Measurements from ENCODE around the gene IQGAP2.

Gene IQGAP2

GRCh38 chr5:76482984-76483383, 79.9 kb downstream of the IQGAP2 start:
- TF ChIP-seq GATA2 (IDR thresholded peaks at IDR 0.05; ENCODE audit: low read depth, low read length), result no peak
- TF ChIP-seq GATA3 (IDR thresholded peaks at IDR 0.05; ENCODE audit: low read depth, low read length), result no peak

DNA sequence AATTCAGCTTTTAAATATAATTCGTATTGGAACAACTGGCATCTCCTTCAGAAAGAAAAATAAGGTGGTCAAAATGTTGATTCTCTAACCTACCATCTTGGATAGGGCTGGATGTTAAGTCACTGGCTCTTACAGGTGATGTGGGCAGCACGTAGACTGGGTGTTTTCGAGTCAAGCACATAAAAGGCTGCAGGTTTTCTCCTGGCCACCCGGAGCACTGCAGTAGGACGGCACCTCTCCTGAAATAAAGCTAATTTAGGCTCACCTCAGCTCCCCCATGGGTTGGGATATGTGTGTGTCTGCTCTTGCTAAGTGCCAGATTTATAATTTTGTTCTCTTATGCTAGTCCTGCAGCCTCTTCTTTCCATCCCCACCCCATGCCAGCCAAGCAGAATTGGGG, 80.3 kb downstream of the IQGAP2 start:
- TF ChIP-seq GATA2 (IDR thresholded peaks at IDR 0.05; ENCODE audit: low read depth, low read length) (no peak), GATA3 (IDR thresholded peaks at IDR 0.05; ENCODE audit: low read depth, low read length) (no peak)

GRCh38 chr5:76483881-76484280, 80.8 kb downstream of the IQGAP2 start:
- TF ChIP-seq GATA2 (IDR thresholded peaks at IDR 0.05; ENCODE audit: low read depth, low read length), result no peak
- no peak for TF ChIP-seq GATA3 (IDR thresholded peaks at IDR 0.05; ENCODE audit: low read depth, low read length)

DNA sequence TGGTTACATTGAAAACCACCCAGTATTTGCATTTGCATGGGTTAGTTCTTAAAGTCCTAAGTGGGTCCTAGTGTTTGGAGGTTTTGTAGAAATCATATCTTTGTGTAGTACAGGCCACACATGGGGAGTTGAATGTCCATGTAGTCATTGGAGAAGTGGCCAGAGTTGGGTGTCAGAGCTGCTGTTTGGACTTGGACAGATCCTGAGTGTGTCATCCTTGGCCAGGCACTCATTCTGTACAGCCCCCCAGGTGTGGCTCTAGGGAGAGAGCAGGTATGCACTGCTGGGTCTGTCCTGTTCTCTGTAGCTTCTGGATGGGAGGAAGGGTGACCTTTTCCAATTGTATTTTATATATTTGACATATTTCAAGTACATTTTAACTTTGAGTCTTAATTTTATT, 82.4 kb downstream of the IQGAP2 start:
- TF ChIP-seq GATA2 (IDR thresholded peaks at IDR 0.05; ENCODE audit: low read depth, low read length), result no peak
- no peak for TF ChIP-seq GATA3 (IDR thresholded peaks at IDR 0.05; ENCODE audit: low read depth, low read length)

DNA sequence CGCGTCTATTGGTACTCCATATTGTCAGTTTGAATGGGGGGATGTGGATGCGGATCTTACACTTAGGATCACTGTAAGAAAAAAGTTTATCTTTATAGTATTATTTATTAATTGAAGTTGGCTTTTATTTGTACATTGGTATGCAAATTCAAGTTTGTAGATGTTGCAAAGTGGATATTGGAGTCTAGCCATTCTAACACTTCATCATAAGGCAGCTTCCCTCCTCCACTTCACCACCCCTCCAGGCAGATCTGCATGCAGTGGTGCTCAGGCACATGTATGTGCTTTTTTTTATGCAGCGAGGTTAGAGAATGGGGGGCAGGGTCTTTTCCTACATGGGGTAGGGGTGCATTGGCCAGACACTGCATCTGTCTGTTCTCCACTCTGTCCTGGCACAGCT, 84.3 kb downstream of the IQGAP2 start:
- TF ChIP-seq GATA3 (IDR thresholded peaks at IDR 0.05; ENCODE audit: low read depth, low read length), result no peak
- no peak for TF ChIP-seq GATA2 (IDR thresholded peaks at IDR 0.05; ENCODE audit: low read depth, low read length)

DNA sequence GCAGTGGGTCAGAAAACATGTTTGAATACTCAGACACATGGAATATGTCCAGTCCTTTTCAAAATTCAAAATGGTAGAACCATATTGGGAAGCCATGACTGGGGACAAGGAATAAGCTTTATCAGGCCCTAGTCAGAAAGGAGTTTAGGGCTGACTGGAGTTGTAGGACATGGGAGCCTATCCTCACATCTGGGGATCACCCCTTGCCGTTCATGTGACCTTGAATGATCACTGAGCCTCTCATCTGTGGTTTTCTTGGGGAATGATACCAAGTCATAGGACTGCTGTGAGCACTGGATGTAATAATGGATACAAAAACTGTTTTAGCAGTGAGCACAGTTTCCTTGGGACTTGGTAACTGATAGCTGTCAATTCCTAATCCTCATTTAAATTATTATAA, 84.7 kb downstream of the IQGAP2 start:
- no peak for TF ChIP-seq GATA3 (IDR thresholded peaks at IDR 0.05; ENCODE audit: low read depth, low read length)

- TF ChIP-seq GATA2 (IDR thresholded peaks at IDR 0.05; ENCODE audit: low read depth, low read length) (no peak), GATA3 (IDR thresholded peaks at IDR 0.05; ENCODE audit: low read depth, low read length) (no peak)
Observed at GRCh38 chr5:76488969-76489368, 85.9 kb downstream of the IQGAP2 start.

DNA sequence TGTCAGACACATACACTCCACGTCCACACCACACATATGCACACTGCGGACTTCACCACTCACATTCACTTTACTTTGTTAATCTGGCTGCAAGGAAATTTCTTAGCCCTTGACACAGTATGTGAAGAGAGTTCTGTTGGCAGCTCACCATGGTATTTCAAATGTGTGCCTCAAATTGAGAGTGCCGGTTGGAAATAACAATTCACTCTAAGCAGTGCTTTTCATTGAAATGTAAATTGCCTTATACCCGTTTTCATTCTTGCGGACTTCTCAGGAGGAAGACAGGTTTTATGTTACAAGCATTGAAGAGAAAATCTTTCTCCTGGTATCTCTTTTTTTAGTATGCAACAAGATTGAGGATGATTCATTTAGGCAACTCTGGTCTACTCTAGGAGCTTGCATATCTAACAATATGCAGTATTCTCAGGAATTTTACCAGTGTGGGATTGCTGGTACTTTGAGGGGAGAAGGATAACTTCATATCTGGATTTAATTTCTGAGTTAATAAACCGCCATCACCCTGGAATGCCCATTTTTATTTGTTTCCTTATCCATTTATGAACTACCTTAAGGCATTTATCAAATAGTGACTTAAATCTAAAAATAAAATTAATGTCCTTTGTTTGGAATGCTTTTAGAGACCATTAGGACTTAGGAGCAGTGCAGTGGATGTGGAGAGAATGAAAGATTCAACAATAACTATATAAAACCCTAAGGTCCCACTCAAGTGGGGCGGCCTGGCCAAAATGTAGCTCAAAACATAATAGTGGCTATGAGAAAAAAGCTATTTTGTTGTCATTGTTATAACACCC, 87.0 kb downstream of the IQGAP2 start:
- no peak for TF ChIP-seq GATA2 (IDR thresholded peaks at IDR 0.05; ENCODE audit: low read depth, low read length)
- TF ChIP-seq GATA3 (IDR thresholded peaks at IDR 0.05; ENCODE audit: low read depth, low read length), result no peak

- no peak for TF ChIP-seq GATA3 (IDR thresholded peaks at IDR 0.05; ENCODE audit: low read depth, low read length)
- no peak for TF ChIP-seq GATA2 (IDR thresholded peaks at IDR 0.05; ENCODE audit: low read depth, low read length)
Observed at GRCh38 chr5:76490960-76491359, 87.9 kb downstream of the IQGAP2 start.

- TF ChIP-seq GATA3 (IDR thresholded peaks at IDR 0.05; ENCODE audit: low read depth, low read length) (no peak), GATA2 (IDR thresholded peaks at IDR 0.05; ENCODE audit: low read depth, low read length) (no peak)
Observed at GRCh38 chr5:76492819-76493189, 89.7 kb downstream of the IQGAP2 start.

DNA sequence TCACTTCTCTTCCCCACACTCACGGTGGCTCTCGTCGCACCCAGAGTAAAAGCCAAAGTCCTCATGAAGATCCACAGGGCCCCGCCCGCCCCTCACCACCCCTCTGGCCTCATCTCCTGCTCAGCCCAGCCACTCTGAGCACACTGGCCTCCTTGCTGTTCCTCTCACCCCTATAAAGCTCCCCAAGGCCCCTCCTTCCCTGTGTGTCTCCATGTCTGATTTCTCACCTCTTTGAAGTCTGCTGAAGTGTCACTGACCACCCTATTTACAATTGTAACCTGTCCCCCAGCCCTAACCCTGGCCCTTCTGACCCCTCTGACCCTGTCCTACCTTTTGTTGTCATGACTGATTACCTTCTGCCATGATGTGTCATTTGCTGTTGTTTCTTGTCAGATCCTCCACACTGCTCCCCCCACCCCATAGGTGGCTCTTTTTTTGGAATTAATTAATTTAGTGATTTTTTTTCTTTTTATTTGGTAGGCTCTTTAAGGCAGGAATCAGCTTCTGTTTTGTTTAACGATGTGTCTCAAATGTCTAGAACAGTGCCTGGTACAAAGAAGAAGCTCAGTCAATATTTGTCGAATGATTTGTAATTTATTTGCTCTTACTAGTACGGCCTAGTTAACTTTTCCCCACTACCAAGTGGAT, 90.2 kb downstream of the IQGAP2 start:
- TF ChIP-seq GATA3 (IDR thresholded peaks at IDR 0.05; ENCODE audit: low read depth, low read length), result no peak
- TF ChIP-seq GATA2 (IDR thresholded peaks at IDR 0.05; ENCODE audit: low read depth, low read length), result no peak

DNA sequence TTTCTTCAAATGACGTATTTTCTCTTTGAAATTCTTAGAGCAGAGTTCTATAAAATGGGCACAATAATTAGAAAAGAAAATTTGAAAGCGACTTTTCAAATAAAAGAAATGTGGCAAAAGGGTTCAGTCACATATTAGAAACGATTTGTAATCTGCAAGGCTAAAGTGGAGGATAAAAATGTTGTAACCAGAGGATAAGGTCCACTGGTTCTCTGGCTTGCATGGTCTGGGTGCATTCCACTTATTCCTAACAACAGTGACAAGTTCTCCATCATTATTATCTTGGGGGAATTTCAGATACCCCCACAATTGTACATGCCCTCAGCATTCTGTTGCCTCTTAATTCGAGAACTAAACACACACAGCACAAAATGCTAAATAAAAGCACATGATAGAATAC, 91.1 kb downstream of the IQGAP2 start:
- TF ChIP-seq GATA3 (IDR thresholded peaks at IDR 0.05; ENCODE audit: low read depth, low read length), result no peak
- no peak for TF ChIP-seq GATA2 (IDR thresholded peaks at IDR 0.05; ENCODE audit: low read depth, low read length)

DNA sequence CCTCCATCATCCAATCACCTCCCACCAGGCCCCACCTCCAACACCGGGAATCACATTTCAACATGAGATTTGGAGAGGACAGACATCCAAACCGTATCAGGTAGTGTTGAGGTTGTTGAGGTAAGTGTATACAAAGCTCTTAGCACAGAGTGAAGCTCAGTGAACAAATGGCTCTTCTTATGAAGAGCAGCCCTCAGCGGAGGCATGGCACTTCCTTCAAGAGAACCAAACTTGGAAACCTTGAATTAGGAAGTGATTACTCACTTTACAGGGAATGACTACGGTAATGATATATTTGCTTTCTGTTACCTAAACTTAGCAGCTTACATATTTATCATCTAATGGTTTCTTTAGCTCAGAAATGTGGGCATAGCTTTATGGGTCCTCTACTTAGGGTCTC, 92.8 kb downstream of the IQGAP2 start:
- TF ChIP-seq GATA3 (IDR thresholded peaks at IDR 0.05; ENCODE audit: low read depth, low read length) (no peak), GATA2 (IDR thresholded peaks at IDR 0.05; ENCODE audit: low read depth, low read length) (no peak)

DNA sequence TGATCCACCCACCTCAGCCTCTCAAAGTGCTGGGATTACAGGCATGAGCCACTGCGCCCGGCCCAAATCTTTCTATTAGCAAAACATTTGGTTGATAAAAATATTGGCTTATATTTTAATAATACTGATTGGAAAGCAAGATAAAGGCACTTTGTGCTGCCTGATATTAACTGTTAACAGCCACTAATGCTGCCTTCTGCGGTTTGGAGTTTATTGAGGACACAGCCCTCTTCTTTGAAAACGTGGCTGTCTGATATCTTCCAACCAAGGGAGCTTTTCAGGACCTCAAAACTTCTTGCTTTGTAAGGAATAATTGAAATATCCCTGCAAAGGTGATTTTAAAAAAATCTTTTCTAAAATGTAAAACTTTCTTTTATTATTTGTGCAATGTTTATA, 94.0 kb downstream of the IQGAP2 start:
- TF ChIP-seq GATA3 (IDR thresholded peaks at IDR 0.05; ENCODE audit: low read depth, low read length), result no peak
- TF ChIP-seq GATA2 (IDR thresholded peaks at IDR 0.05; ENCODE audit: low read depth, low read length), result no peak

GRCh38 chr5:76497986-76498717, 95.1 kb downstream of the IQGAP2 start:
- no peak for TF ChIP-seq GATA3 (IDR thresholded peaks at IDR 0.05; ENCODE audit: low read depth, low read length)
- no peak for TF ChIP-seq GATA2 (IDR thresholded peaks at IDR 0.05; ENCODE audit: low read depth, low read length)

Measured in SH-SY5Y (cell line).